Gastrocnemius medialis (tissue), 4 donors: ENCODE data around the gene ATXN1. TPM values are rescaled to one million over a fixed set of nuclear protein-coding genes. Genes with fewer than 3 reads are reported as not detected.
"Not testable (repeated sequence)": the region's sequence is repeated elsewhere in the genome, so short reads cannot be mapped to it uniquely, and the experiment has no call there.

Experiments
- ATAC-seq, 2 donors: fragments of 150-250 bp; one replicate each; pipeline ENCODE4 v1.9.1; 2016
- DNase-seq, 2 donors: peaks; one replicate each; pipeline ENCODE4 v3.0.0-alpha.2; 2019
- H3K27ac ChIP-seq, 4 donors: fragments of 200-600 bp; sonication (generic); 1 replicate in 1 of 4; 2 replicates in 3 of 4; pipeline ENCODE4 v1.5.1; 2016 to 2018; ENCODE audit warnings: mild to moderate bottlenecking in 2 of 4, moderate library complexity in 1 of 4
- H3K27me3 ChIP-seq, 3 donors: fragments of 200-600 bp; sonication (generic) in 2 of 3; 1 replicate in 1 of 3; 2 replicates in 2 of 3; pipeline versions ENCODE4 v1.5.1 to v1.6.0; 2016 to 2019; ENCODE audit warnings: mild to moderate bottlenecking in 1 of 3, moderate library complexity in 1 of 3
- H3K36me3 ChIP-seq, 2 donors: fragments of 200-600 bp; sonication (generic) in 1 of 2; one replicate each; pipeline ENCODE4 v1.5.1; 2017 to 2018
- H3K4me1 ChIP-seq, 2 donors: fragments of 200-600 bp; sonication (generic) in 1 of 2; one replicate each; pipeline ENCODE4 v1.5.1; 2016 to 2017; ENCODE audit warnings: mild to moderate bottlenecking in 2 of 2
- H3K4me3 ChIP-seq, 4 donors: fragments of 200-600 bp; sonication (generic) in 3 of 4; 1 replicate in 1 of 4; 2 replicates in 3 of 4; pipeline ENCODE4 v1.5.1; 2016 to 2019; ENCODE audit warnings: mild to moderate bottlenecking in 2 of 4
- H3K9me3 ChIP-seq, 3 donors: fragments of 200-600 bp; sonication (generic) in 2 of 3; 1 replicate in 1 of 3; 2 replicates in 2 of 3; pipeline ENCODE4 v1.5.1; 2016 to 2019
- POLR2A ChIP-seq, 2 donors: fragments of 450-650 bp; IDR thresholded peaks; one replicate each; pipeline ENCODE4 v1.6.1; 2017; ENCODE audit warnings: antibody characterized with exemption in 2 of 2, mild to moderate bottlenecking in 2 of 2, moderate library complexity in 2 of 2
- in situ Hi-C, 4 donors: fragments of 200-750 bp; cut with MboI; loops; one replicate each; pipeline versions ENCODE4 v1.15.0 to v1.8.0; 2017; ENCODE audit warnings: low sequenced_read_pairs in 4 of 4
- intact Hi-C: fragments of 100-400 bp; cut with DNase I; formaldehyde crosslinking; loops from one replicate; pipeline ENCODE4 v1.15.1; 2023; ENCODE audit warnings: low total_unique reads
- total RNA-seq, 4 donors: library from RNA; depleted of rRNA; stranded (reverse); fragments of >200 nt; gene quantifications; one replicate each; pipeline versions ENCODE4 v1.1.0 to v1.2.3, GENCODE V29; 2016
- TF ChIP-seq, protein P1 (sequence below), 5 experiments: fragments of 450-650 bp in 3 of 5; fragments of 200-600 bp in 2 of 5; sonication (generic) in 2 of 5; IDR thresholded peaks in 4 of 5; conservative IDR thresholded peaks in 1 of 5; 1 replicate in 4 of 5; 2 replicates in 1 of 5; pipeline ENCODE4 v1.5.1; 2016 to 2019; ENCODE audit warnings: antibody characterized with exemption in 5 of 5, mild to moderate bottlenecking in 3 of 5, moderate library complexity in 3 of 5

ATXN1 gene
- total RNA-seq, 4 donors from 2014 or later, result 21.8 to 42.9 (median 33.1) TPM

DNA sequence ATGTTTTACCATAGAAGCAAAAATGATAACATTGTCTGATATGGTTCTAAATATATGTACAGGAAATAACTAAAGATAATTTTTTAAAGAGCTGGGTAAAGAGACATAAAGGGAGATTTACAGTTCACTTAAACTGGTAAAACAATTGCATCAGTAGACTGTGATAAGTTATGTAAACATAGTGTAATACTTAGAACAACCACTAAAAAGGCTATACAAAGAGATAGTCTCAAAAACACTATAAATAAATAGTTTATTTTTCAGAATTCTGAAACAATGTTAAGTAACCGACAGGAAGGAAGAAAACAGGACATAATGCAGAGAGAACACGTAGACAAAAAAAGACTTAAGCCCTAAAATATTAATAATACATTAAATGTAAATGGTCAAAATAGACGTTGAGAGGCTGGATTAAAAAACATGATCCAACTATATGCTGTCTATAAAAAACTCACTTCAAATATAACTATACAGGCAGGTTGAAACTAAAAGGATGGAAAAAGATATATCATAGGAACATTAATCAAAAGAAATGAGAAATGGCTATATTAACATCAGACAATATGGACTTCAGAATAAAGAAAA, 32.7 kb upstream of the ATXN1 start:
- Histone ChIP-seq H3K27ac (no peak overlapping the region), H3K4me1 (no peaks in the 10 kb centered on the region), H3K9me3 (no peaks in the 10 kb centered on the region), H3K4me3 (no peak overlapping the region), H3K27me3 (no peaks in the 10 kb centered on the region), H3K36me3 (no peaks in the 10 kb centered on the region)
- in situ Hi-C loops (no loop called here), intact Hi-C loops (no loop called here)
- no peak for DNase-seq
- TF ChIP-seq, protein P1, sequence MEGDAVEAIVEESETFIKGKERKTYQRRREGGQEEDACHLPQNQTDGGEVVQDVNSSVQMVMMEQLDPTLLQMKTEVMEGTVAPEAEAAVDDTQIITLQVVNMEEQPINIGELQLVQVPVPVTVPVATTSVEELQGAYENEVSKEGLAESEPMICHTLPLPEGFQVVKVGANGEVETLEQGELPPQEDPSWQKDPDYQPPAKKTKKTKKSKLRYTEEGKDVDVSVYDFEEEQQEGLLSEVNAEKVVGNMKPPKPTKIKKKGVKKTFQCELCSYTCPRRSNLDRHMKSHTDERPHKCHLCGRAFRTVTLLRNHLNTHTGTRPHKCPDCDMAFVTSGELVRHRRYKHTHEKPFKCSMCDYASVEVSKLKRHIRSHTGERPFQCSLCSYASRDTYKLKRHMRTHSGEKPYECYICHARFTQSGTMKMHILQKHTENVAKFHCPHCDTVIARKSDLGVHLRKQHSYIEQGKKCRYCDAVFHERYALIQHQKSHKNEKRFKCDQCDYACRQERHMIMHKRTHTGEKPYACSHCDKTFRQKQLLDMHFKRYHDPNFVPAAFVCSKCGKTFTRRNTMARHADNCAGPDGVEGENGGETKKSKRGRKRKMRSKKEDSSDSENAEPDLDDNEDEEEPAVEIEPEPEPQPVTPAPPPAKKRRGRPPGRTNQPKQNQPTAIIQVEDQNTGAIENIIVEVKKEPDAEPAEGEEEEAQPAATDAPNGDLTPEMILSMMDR (IDR thresholded peaks at IDR 0.05 in 4 of 5, conservative IDR thresholded peaks at IDR 0.05 in 1 of 5), result no peak
- no peak for TF ChIP-seq POLR2A (IDR thresholded peaks at IDR 0.05)
- no peak for ATAC-seq

GRCh38 chr6:16789329-16790038, 28.2 kb upstream of the ATXN1 start:
- Histone ChIP-seq H3K36me3 (no peaks in the 10 kb centered on the region), H3K4me3 (no peak overlapping the region), H3K27me3 (no peaks in the 10 kb centered on the region), H3K27ac (no peak overlapping the region), H3K4me1 (no peaks in the 10 kb centered on the region), H3K9me3 (no peaks in the 10 kb centered on the region)
- ATAC-seq (no peak), DNase-seq (no peak)
- TF ChIP-seq, protein P1 (IDR thresholded peaks at IDR 0.05 in 4 of 5, conservative IDR thresholded peaks at IDR 0.05 in 1 of 5), result no peak
- no peak for TF ChIP-seq POLR2A (IDR thresholded peaks at IDR 0.05)
- in situ Hi-C loops, result no loop called here
- intact Hi-C loops, result no loop called here

- H3K4me1 ChIP-seq, result no peaks in the 10 kb centered on the region
- no peaks in the 10 kb centered on the region for H3K27me3 ChIP-seq
- DNase-seq (no peak), ATAC-seq (no peak)
- H3K9me3 ChIP-seq, result no peaks in the 10 kb centered on the region
- TF ChIP-seq POLR2A (IDR thresholded peaks at IDR 0.05), result no peak
- TF ChIP-seq, protein P1 (IDR thresholded peaks at IDR 0.05 in 4 of 5, conservative IDR thresholded peaks at IDR 0.05 in 1 of 5), result no peak
- H3K36me3 ChIP-seq, result no peaks in the 10 kb centered on the region
- no peak overlapping the region for H3K27ac ChIP-seq
- H3K4me3 ChIP-seq, result no peak overlapping the region
- in situ Hi-C loops (no loop called here), intact Hi-C loops (no loop called here)
These were observed 25.9 kb upstream of the ATXN1 start for GRCh38 chr6:16787128-16787682.

DNA sequence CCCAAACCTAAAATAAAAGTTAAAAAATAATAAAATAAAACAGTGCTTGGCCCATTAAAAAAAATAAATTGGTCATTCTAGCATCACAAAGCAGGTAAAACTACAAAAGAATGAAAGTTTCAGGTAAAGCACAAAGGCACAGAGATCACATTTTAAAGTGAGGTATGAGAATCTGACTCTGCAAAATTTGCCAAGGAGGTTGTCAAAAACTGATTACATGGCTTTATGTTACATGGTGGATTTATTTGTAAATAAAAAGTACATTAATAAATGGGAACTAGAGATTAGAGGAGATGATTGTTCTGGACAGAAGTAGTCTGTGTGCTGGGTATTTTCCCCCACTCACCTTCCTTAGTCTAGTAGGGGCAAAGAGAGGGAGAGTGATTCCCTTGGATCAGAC, 24.2 kb upstream of the ATXN1 start:
- intact Hi-C loops, result no loop called here
- no peaks in the 10 kb centered on the region for H3K36me3 ChIP-seq
- H3K4me3 ChIP-seq, result no peak overlapping the region
- TF ChIP-seq, protein P1 (IDR thresholded peaks at IDR 0.05 in 4 of 5, conservative IDR thresholded peaks at IDR 0.05 in 1 of 5), result no peak
- no peak for TF ChIP-seq POLR2A (IDR thresholded peaks at IDR 0.05)
- DNase-seq (no peak), ATAC-seq (no peak)
- H3K9me3 ChIP-seq, result no peaks in the 10 kb centered on the region
- no peaks in the 10 kb centered on the region for H3K27me3 ChIP-seq
- peaks cover 0 to 8% of the 10 kb centered on the region in 2 donors for H3K4me1 ChIP-seq
- in situ Hi-C loops, result no loop called here
- H3K27ac ChIP-seq, result no peak overlapping the region

DNA sequence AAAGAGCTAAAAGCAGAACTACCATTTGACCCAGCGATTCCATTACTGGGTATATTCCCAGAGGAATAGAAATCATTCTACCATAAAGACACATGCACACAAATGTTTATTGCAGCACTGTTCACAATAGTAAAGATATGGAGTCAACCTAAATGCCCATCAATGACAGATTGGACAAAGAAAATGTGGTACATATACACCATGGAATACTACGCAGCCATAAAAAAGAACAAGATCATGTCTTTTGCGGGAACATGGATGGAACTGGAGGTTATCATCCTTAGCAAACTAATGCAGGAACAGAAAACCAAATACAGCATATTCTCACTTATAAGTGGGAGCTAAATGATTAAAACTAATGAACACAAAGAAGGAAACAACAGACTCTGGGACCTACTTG, 23.7 kb upstream of the ATXN1 start:
- H3K9me3 ChIP-seq, H3K4me3 ChIP-seq, H3K4me1 ChIP-seq, H3K27ac ChIP-seq, DNase-seq, intact Hi-C loops, ATAC-seq, in situ Hi-C loops, H3K36me3 ChIP-seq, H3K27me3 ChIP-seq: not testable (repeated sequence)
